HepG2 (cell line): Measurements from ENCODE around the gene DPYD. TPM values are rescaled to one million over a fixed set of nuclear protein-coding genes. Genes with fewer than 3 reads are reported as not detected.
A peak's percentile ranks its signal among the peaks of the same experiment; 100 is the strongest.

Experiments used
- AGO1 ChIP-seq: fragments of 200-400 bp; formaldehyde crosslinking; IDR thresholded peaks from 2 replicates; pipeline ENCODE4 v1.6.1; 2017; ENCODE audit warnings: mild to moderate bottlenecking, low read depth, low read length, moderate library complexity; ENCODE audit not compliant: poor library complexity, severe bottlenecking
- CENPX ChIP-seq: sonication (generic); formaldehyde crosslinking; IDR thresholded peaks from 2 replicates; pipeline ENCODE4 v1.9.0; 2021; ENCODE audit warnings: mild to moderate bottlenecking, missing genetic modification reagents, moderate library complexity
- GZF1 ChIP-seq: sonication (generic); formaldehyde crosslinking; IDR thresholded peaks from 2 replicates; pipeline ENCODE4 v1.5.1; 2020; ENCODE audit warnings: mild to moderate bottlenecking, missing genetic modification reagents
- NFKB2 ChIP-seq: sonication (generic); formaldehyde crosslinking; IDR thresholded peaks from 2 replicates; pipeline ENCODE4 v1.4.0; 2020; ENCODE audit warnings: missing genetic modification reagents, borderline replicate concordance
- SPEN ChIP-seq: sonication (generic); formaldehyde crosslinking; IDR thresholded peaks from 2 replicates; pipeline ENCODE4 v1.5.1; 2020; ENCODE audit warnings: low read depth, mild to moderate bottlenecking, missing genetic modification reagents
- ZMYM3 ChIP-seq: sonication (generic); formaldehyde crosslinking; IDR thresholded peaks from 2 replicates; pipeline ENCODE4 v1.5.1; 2020; ENCODE audit warnings: mild to moderate bottlenecking, missing genetic modification reagents
- ZNF263 ChIP-seq: sonication (generic); formaldehyde crosslinking; IDR thresholded peaks from 2 replicates; pipeline ENCODE4 v1.4.0; 2020; ENCODE audit warnings: missing genetic modification reagents
- polyA plus RNA-seq, 8 experiments: library from polyadenylated mRNA; depleted of rRNA in 3 of 8; stranded (reverse) in 7 of 8; unstranded in 1 of 8; fragments of >200 nt; fragmentation: Illumina TruSeq in 4 of 8; extraction: Trizol in 4 of 8; gene quantifications; 2 replicates each; pipeline versions ENCODE4 v1.2.1 to v1.2.3, GENCODE V29; 2011 to 2016; ENCODE audit warnings: low read depth in 4 of 8, missing spikeins in 1 of 8, mixed read lengths in 1 of 8; ENCODE audit not compliant: insufficient read depth in 1 of 8
- total RNA-seq, 5 experiments: library from RNA; depleted of rRNA; stranded (reverse); fragments of >200 nt; fragmentation: Illumina TruSeq; extraction: Trizol; gene quantifications; 2 replicates each; pipeline ENCODE4 v1.2.3, GENCODE V29; 2016; ENCODE audit warnings: low read depth in 1 of 5
- TF ChIP-seq, protein P1 (sequence below), 2 experiments: sonication (generic) in 1 of 2; formaldehyde crosslinking in 1 of 2; IDR thresholded peaks; 2 replicates each; pipeline versions ENCODE4 v1.4.0 to v1.6.1; 2018 to 2020; ENCODE audit warnings: missing genetic modification reagents in 2 of 2, borderline replicate concordance in 1 of 2, low read depth in 1 of 2, mild to moderate bottlenecking in 1 of 2, missing biosample characterization in 1 of 2
- TF ChIP-seq, protein P2 (sequence below): sonication (generic); formaldehyde crosslinking; IDR thresholded peaks from one replicate; pipeline ENCODE4 v1.5.1; 2020; ENCODE audit warnings: mild to moderate bottlenecking, missing genetic modification reagents; ENCODE audit errors: not compliant biosample characterization
- TF ChIP-seq, protein P3 (sequence below): sonication (generic); formaldehyde crosslinking; IDR thresholded peaks from 2 replicates; pipeline ENCODE4 v1.4.0; 2020; ENCODE audit warnings: mild to moderate bottlenecking, missing genetic modification reagents

Gene DPYD
- total and polyA plus RNA-seq, 2 of the 13 experiments (the other 11 are each of a cell fraction or from before 2014, with no cell fraction given), result 1.3 to 3.4 TPM

DNA sequence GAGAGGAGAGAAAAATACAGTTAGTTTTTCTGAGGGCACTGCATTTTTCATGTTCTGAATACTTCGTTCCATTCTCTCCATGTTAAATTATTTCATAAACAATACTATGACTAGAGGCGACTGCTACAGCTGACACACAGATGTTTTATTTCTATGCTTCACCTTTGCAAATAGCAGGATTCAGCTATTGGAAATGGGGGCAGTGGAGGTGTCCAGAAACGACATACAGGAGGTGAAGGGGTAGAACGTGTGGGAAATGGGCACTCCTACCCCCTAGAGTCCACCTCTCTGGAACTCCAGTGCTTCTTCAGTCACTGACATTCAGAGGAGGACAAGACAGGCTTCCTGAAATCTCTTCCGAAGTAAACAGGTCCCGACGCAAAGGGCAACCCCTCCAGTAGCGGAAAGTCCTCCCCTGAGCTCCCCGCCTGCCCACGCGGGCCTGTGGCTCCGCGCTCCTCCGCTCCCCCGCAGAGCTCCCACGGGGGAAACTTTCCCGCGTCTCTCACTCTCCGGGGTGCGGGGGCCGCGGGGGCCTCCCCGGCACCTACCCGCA is 480 bp downstream of the DPYD start (continued):
- TF ChIP-seq NFKB2 (CRISPR knock-in tag), result no peak
- no peak for TF ChIP-seq ZMYM3
- TF ChIP-seq CENPX (CRISPR knock-in tag), result no peak
- TF ChIP-seq, protein P1, sequence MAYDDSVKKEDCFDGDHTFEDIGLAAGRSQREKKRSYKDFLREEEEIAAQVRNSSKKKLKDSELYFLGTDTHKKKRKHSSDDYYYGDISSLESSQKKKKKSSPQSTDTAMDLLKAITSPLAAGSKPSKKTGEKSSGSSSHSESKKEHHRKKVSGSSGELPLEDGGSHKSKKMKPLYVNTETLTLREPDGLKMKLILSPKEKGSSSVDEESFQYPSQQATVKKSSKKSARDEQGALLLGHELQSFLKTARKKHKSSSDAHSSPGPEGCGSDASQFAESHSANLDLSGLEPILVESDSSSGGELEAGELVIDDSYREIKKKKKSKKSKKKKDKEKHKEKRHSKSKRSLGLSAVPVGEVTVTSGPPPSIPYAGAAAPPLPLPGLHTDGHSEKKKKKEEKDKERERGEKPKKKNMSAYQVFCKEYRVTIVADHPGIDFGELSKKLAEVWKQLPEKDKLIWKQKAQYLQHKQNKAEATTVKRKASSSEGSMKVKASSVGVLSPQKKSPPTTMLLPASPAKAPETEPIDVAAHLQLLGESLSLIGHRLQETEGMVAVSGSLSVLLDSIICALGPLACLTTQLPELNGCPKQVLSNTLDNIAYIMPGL (CRISPR knock-in tag; IDR thresholded peaks at IDR 0.05; ENCODE audit: borderline replicate concordance in 1 of 2, low read depth in 1 of 2), result 0 out of 4 replicates have a peak, but pooled peaks of 1 of the 2 experiments have one; percentile 59
- peak; percentile 65 for TF ChIP-seq ZNF263 (CRISPR knock-in tag)
- TF ChIP-seq AGO1, result no peak
- TF ChIP-seq, protein P2, sequence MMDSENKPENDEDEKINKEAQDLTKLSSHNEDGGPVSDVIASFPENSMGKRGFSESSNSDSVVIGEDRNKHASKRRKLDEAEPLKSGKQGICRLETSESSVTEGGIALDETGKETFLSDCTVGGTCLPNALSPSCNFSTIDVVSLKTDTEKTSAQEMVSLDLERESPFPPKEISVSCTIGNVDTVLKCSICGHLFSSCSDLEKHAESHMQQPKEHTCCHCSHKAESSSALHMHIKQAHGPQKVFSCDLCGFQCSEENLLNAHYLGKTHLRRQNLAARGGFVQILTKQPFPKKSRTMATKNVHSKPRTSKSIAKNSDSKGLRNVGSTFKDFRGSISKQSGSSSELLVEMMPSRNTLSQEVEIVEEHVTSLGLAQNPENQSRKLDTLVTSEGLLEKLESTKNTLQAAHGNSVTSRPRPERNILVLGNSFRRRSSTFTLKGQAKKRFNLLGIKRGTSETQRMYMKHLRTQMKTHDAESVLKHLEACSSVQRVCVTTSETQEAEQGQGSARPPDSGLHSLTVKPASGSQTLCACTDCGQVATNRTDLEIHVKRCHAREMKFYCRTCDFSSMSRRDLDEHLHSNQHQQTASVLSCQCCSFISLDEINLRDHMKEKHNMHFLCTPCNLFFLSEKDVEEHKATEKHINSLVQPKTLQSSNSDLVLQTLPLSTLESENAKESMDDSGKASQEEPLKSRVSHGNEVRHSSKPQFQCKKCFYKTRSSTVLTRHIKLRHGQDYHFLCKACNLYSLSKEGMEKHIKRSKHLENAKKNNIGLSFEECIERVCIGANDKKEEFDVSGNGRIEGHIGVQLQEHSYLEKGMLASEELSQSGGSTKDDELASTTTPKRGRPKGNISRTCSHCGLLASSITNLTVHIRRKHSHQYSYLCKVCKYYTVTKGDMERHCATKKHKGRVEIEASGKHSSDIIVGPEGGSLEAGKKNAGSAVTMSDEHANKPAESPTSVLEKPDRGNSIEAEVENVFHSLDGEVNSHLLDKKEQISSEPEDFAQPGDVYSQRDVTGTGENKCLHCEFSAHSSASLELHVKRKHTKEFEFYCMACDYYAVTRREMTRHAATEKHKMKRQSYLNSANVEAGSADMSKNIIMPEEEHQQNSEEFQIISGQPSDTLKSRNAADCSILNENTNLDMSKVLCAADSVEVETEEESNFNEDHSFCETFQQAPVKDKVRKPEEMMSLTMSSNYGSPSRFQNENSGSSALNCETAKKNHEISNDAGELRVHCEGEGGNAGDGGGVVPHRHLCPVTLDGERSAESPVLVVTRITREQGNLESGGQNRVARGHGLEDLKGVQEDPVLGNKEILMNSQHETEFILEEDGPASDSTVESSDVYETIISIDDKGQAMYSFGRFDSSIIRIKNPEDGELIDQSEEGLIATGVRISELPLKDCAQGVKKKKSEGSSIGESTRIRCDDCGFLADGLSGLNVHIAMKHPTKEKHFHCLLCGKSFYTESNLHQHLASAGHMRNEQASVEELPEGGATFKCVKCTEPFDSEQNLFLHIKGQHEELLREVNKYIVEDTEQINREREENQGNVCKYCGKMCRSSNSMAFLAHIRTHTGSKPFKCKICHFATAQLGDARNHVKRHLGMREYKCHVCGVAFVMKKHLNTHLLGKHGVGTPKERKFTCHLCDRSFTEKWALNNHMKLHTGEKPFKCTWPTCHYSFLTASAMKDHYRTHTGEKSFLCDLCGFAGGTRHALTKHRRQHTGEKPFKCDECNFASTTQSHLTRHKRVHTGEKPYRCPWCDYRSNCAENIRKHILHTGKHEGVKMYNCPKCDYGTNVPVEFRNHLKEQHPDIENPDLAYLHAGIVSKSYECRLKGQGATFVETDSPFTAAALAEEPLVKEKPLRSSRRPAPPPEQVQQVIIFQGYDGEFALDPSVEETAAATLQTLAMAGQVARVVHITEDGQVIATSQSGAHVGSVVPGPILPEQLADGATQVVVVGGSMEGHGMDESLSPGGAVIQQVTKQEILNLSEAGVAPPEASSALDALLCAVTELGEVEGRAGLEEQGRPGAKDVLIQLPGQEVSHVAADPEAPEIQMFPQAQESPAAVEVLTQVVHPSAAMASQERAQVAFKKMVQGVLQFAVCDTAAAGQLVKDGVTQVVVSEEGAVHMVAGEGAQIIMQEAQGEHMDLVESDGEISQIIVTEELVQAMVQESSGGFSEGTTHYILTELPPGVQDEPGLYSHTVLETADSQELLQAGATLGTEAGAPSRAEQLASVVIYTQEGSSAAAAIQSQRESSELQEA (CRISPR knock-in tag), result no peak
- TF ChIP-seq GZF1 (CRISPR knock-in tag), result no peak
- no peak for TF ChIP-seq SPEN (CRISPR knock-in tag)
- TF ChIP-seq, protein P3, sequence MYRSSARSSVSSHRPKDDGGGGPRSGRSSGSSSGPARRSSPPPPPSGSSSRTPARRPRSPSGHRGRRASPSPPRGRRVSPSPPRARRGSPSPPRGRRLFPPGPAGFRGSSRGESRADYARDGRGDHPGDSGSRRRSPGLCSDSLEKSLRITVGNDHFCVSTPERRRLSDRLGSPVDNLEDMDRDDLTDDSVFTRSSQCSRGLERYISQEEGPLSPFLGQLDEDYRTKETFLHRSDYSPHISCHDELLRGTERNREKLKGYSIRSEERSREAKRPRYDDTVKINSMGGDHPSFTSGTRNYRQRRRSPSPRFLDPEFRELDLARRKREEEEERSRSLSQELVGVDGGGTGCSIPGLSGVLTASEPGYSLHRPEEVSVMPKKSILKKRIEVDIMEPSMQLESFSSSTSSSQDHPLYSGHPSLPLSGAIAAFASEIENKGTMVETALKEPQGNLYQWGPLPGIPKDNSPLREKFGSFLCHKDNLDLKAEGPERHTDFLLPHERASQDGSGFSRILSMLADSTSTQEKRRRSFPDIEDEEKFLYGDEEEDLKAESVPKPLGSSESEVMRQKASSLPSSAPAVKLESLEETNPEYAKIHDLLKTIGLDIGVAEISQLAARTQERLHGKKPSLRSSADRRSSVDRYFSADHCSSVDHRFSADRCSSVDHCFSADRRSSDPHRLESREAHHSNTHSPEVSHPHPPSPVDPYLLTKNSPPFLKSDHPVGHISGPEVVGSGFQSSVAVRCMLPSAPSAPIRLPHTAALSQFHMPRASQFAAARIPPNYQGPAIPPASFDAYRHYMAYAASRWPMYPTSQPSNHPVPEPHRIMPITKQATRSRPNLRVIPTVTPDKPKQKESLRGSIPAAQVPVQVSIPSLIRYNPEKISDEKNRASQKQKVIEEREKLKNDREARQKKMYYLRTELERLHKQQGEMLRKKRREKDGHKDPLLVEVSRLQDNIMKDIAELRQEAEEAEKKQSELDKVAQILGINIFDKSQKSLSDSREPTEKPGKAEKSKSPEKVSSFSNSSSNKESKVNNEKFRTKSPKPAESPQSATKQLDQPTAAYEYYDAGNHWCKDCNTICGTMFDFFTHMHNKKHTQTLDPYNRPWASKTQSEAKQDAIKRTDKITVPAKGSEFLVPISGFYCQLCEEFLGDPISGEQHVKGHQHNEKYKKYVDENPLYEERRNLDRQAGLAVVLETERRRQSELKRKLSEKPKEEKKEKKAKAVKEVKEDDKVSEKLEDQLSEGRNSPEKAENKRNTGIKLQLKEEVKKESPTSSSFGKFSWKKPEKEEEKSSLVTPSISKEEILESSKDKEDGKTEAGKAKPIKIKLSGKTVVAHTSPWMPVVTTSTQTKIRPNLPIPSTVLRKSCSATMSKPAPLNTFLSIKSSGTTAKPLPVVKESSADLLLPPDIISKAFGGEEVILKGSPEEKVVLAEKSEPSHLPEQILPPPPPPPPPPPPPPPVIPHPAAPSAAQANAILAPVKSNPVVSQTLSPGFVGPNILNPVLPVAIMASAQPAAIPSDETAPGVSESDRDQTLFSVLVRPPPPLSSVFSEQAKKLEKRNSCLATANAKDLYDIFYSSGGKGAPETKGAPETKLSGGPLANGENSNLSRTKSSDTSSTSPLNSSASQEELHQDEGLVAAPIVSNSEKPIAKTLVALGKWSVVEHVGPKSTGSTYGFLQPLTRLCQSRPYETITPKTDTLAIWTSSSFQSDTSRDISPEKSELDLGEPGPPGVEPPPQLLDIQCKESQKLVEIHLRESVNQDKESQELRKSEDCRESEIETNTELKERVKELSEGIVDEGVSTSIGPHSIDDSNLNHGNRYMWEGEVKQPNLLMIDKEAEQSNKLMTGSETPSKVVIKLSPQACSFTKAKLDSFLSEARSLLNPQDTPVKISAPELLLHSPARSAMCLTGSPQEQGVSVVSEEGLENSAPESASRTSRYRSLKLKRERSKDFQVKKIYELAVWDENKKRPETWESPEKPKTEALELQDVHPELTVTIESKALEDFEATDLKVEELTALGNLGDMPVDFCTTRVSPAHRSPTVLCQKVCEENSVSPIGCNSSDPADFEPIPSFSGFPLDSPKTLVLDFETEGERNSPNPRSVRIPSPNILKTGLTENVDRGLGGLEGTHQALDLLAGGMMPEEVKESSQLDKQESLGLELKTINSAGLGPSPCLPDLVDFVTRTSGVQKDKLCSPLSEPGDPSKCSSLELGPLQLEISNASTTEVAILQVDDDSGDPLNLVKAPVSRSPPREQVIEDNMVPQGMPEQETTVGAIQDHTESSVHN (CRISPR knock-in tag), result no peak
